ENCODE data around the gene TRAP1. TPM values are rescaled to one million over a fixed set of nuclear protein-coding genes. Genes with fewer than 3 reads are reported as not detected.

Gene TRAP1
- total RNA-seq, 1 experiment from 2014 or later: 204 TPM

- H3F3A ChIP-seq (ENCODE audit: insufficient read depth, low read depth): no peaks in the 10 kb centered on the region; the same call in 1 of the 2 replicates
- BruUV-seq (replicated peaks): no TSS peak
Observed at GRCh38 chr16:3739636-3740035, 22.3 kb upstream of the TRAP1 start.

GRCh38 chr16:3738541-3738940 lies 21.2 kb upstream of the TRAP1 start:
- Histone ChIP-seq H3K4me1 (replicated peaks; ENCODE audit: insufficient read depth) (no peaks in the 10 kb centered on the region), H3K9me3 (ENCODE audit: insufficient read depth, low read depth) (no peaks in the 10 kb centered on the region), H3K9me2 (ENCODE audit: insufficient read depth) (no peaks in the 10 kb centered on the region), H4K20me1 (ENCODE audit: insufficient read depth) (peaks cover 7% of the 10 kb centered on the region; the same call in 1 of the 2 replicates), H3K79me2 (ENCODE audit: low read depth) (no peaks in the 10 kb centered on the region), H3K4me2 (no peak overlapping the region), H3K27me3 (ENCODE audit: insufficient read depth, low read depth) (no peaks in the 10 kb centered on the region), H2AFZ (no peak overlapping the region), H3K27ac (no peak overlapping the region), H3K4me3 (no peak overlapping the region), H3F3A (ENCODE audit: insufficient read depth, low read depth) (no peaks in the 10 kb centered on the region; the same call in 1 of the 2 replicates), H3K36me3 (ENCODE audit: low read depth) (peaks cover 12% of the 10 kb centered on the region; the same call in 1 of the 2 replicates)
- intact Hi-C loops (cut with micrococcal nuclease; ENCODE audit: unreplicated experiment): no loop called here
- ChIA-PET POLR2A (ENCODE audit: unreplicated experiment) (no interaction called here), CTCF (interaction anchor here (0.7 kb wide), 1 partner anchor 409 kb away, joined by 4 read pairs; no protein-coding TSS in a partner anchor)
- no TSS peak for BruUV-seq (replicated peaks)
- DNase-seq: no peak
- TF ChIP-seq CTCF (conservative IDR thresholded peaks at IDR 0.05): no peak
- no peak for TF ChIP-seq EZH2 (IDR thresholded peaks at IDR 0.05; ENCODE audit: low read depth)

More at GRCh38 chr16:3739636-3740035, 22.3 kb upstream of the TRAP1 start:
- intact Hi-C loops (cut with micrococcal nuclease; ENCODE audit: unreplicated experiment): loop anchor here (5.0 kb wide), 1 partner anchor 233 kb away; no protein-coding TSS in a partner anchor
- H3K4me2 ChIP-seq: no peak overlapping the region
- no peaks in the 10 kb centered on the region for H3K9me2 ChIP-seq (ENCODE audit: insufficient read depth)
- no peaks in the 10 kb centered on the region for H3K79me2 ChIP-seq (ENCODE audit: low read depth)
- DNase-seq: no peak
- H3K27me3 ChIP-seq (ENCODE audit: insufficient read depth, low read depth): no peaks in the 10 kb centered on the region
- no peak overlapping the region for H3K27ac ChIP-seq
- peaks cover 7% of the 10 kb centered on the region; the same call in 1 of the 2 replicates for H4K20me1 ChIP-seq (ENCODE audit: insufficient read depth)
- CTCF ChIA-PET: no interaction called here
- H3K36me3 ChIP-seq (ENCODE audit: low read depth): peaks cover 15% of the 10 kb centered on the region; the same call in 1 of the 2 replicates
- H2AFZ ChIP-seq: no peak overlapping the region
- no peaks in the 10 kb centered on the region for H3K9me3 ChIP-seq (ENCODE audit: insufficient read depth, low read depth)
- H3K4me1 ChIP-seq (replicated peaks; ENCODE audit: insufficient read depth): no peaks in the 10 kb centered on the region
- POLR2A ChIA-PET (ENCODE audit: unreplicated experiment): no interaction called here
- TF ChIP-seq EZH2 (IDR thresholded peaks at IDR 0.05; ENCODE audit: low read depth) (no peak), CTCF (conservative IDR thresholded peaks at IDR 0.05) (no peak)
- no peak overlapping the region for H3K4me3 ChIP-seq

- no peaks in the 10 kb centered on the region for H3K27me3 ChIP-seq (ENCODE audit: insufficient read depth, low read depth)
- ChIA-PET CTCF (interaction anchor here (0.7 kb wide), 1 partner anchor 409 kb away, joined by 4 read pairs; no protein-coding TSS in a partner anchor), POLR2A (ENCODE audit: unreplicated experiment) (no interaction called here)
- no peak overlapping the region for H2AFZ ChIP-seq
- H3K27ac ChIP-seq: no peak overlapping the region
- no peak overlapping the region for H3K4me3 ChIP-seq
- peaks cover 7% of the 10 kb centered on the region; the same call in 1 of the 2 replicates for H4K20me1 ChIP-seq (ENCODE audit: insufficient read depth)
- no peak for TF ChIP-seq CTCF (conservative IDR thresholded peaks at IDR 0.05)
- no peak for TF ChIP-seq EZH2 (IDR thresholded peaks at IDR 0.05; ENCODE audit: low read depth)
- H3K9me3 ChIP-seq (ENCODE audit: insufficient read depth, low read depth): no peaks in the 10 kb centered on the region
- intact Hi-C loops (cut with micrococcal nuclease; ENCODE audit: unreplicated experiment): no loop called here
- H3K4me2 ChIP-seq: no peak overlapping the region
- no TSS peak for BruUV-seq (replicated peaks)
- H3K36me3 ChIP-seq (ENCODE audit: low read depth): peaks cover 12% of the 10 kb centered on the region; the same call in 1 of the 2 replicates
- DNase-seq: no peak
- H3F3A ChIP-seq (ENCODE audit: insufficient read depth, low read depth): no peaks in the 10 kb centered on the region; the same call in 1 of the 2 replicates
- H3K4me1 ChIP-seq (replicated peaks; ENCODE audit: insufficient read depth): no peaks in the 10 kb centered on the region
- H3K79me2 ChIP-seq (ENCODE audit: low read depth): no peaks in the 10 kb centered on the region
- no peaks in the 10 kb centered on the region for H3K9me2 ChIP-seq (ENCODE audit: insufficient read depth)
Observed at GRCh38 chr16:3738128-3738527, 20.8 kb upstream of the TRAP1 start.

Measured in PC-9 (cell line).